Left colon (tissue), 2 donors: ENCODE data around the gene NDUFS2. TPM values are rescaled to one million over a fixed set of nuclear protein-coding genes. Genes with fewer than 3 reads are reported as not detected.
A peak's percentile ranks its signal among the peaks of the same experiment; 100 is the strongest.

Experiments used
- ATAC-seq: fragments of 200-7000 bp; cut with Tn5 transposase; one replicate; pipeline ENCODE4 v1.9.1; 2020; ENCODE audit warnings: mild to moderate bottlenecking, moderate library complexity
- DNase-seq, 2 donors: peaks; one replicate each; pipeline ENCODE4 v3.0.0-alpha.2; 2020
- intact Hi-C, 2 donors: fragments of 100-400 bp; cut with DNase I in 1 of 2; cut with micrococcal nuclease in 1 of 2; formaldehyde crosslinking; loops; one replicate each; pipeline versions ENCODE4 v1.11.2 to v1.14.0; 2022; cut with DNase I, micrococcal nuclease
- long read RNA-seq: library from polyadenylated mRNA; unstranded; transcript quantifications from one replicate; pipeline ENCODE4 v2.0.0, GENCODE V29; 2021
- total RNA-seq, 2 donors: library from RNA; stranded (reverse); fragmentation: NEBNext Ultra II Directional; extraction: Animal tissue kit (Norgen Biotek cat#: 25700); gene quantifications; one replicate each; pipeline ENCODE4 v1.2.1, GENCODE V29; 2021
- donor health status: DM: no; HTN: no; CAD: no.
- donor health status: DM: yes; HTN: yes; CAD: no.

NDUFS2 gene
- total RNA-seq, result 100 to 1,000 TPM; 154 to 188 TPM
- long read RNA-seq, partial matches to known transcripts, result 485 of 503 reads
- long read RNA-seq, other reads (novel, unspliced or antisense), result 17 of 503 reads

GRCh38 chr1:161201836-161202712 is at the start of gene NDUFS2:
Gene NDUFS2 (plus strand): TSS chr1:161202367. CDS start chr1:161202386, 19 bp downstream.
- DNase-seq, result peak; percentile 98 to 99
- intact Hi-C loops, result no loop called here
- peak; percentile 96 for ATAC-seq

- intact Hi-C loops, result no loop called here
- peak; percentile 5 for ATAC-seq
- DNase-seq, result no peak
Observed at GRCh38 chr1:161153176-161153575, 49.0 kb upstream of the NDUFS2 start.

GRCh38 chr1:161153682-161154337 is 48.4 kb upstream of the NDUFS2 start, which contains the start of gene UFC1:
Gene UFC1 (plus strand): TSS chr1:161153978. CDS start chr1:161153998, 20 bp downstream.
- peak; percentile 82 for DNase-seq
- peak; percentile 92 for ATAC-seq
- intact Hi-C loops, result no loop called here

GRCh38 chr1:161157867-161158266 is 44.3 kb upstream of the NDUFS2 start:
- no peak for ATAC-seq
- DNase-seq, result no peak
- intact Hi-C loops, result no loop called here

GRCh38 chr1:161158316-161159010 is 43.7 kb upstream of the NDUFS2 start:
- intact Hi-C loops, result no loop called here
- ATAC-seq (no peak), DNase-seq (no peak)

- intact Hi-C loops, result no loop called here
- DNase-seq (peak; percentile 90 to 95), ATAC-seq (peak; percentile 96)
Observed at GRCh38 chr1:161159087-161159912, 42.9 kb upstream of the NDUFS2 start, which contains the start of gene USP21. Gene USP21 (plus strand): TSS chr1:161159500. CDS start chr1:161160641, 1,141 bp downstream.

GRCh38 chr1:161159913-161160243 is 42.3 kb upstream of the NDUFS2 start:
- intact Hi-C loops, result no loop called here
- ATAC-seq (no peak), DNase-seq (no peak)

- ATAC-seq, result no peak
- no peak for DNase-seq
- intact Hi-C loops, result no loop called here
Observed at GRCh38 chr1:161160671-161161145, 41.5 kb upstream of the NDUFS2 start.

GRCh38 chr1:161161652-161162051 is 40.5 kb upstream of the NDUFS2 start:
- no peak for DNase-seq
- no peak for ATAC-seq
- intact Hi-C loops, result no loop called here

GRCh38 chr1:161162052-161162451 is 40.1 kb upstream of the NDUFS2 start:
- intact Hi-C loops, result no loop called here
- DNase-seq, result no peak
- no peak for ATAC-seq

- no peak for ATAC-seq
- DNase-seq, result no peak
- intact Hi-C loops, result no loop called here
Observed at GRCh38 chr1:161162806-161163205, 39.4 kb upstream of the NDUFS2 start.

- intact Hi-C loops, result no loop called here
Observed at GRCh38 chr1:161163793-161164192, 38.4 kb upstream of the NDUFS2 start.

GRCh38 chr1:161164901-161165610 is 37.1 kb upstream of the NDUFS2 start:
- intact Hi-C loops, result no loop called here
- DNase-seq (no peak), ATAC-seq (no peak)

More at GRCh38 chr1:161163793-161164192, 38.4 kb upstream of the NDUFS2 start:
- ATAC-seq, result no peak
- no peak for DNase-seq

GRCh38 chr1:161165742-161166668 is 36.2 kb upstream of the NDUFS2 start, which contains the start of gene PPOX:
Gene PPOX (plus strand): TSS chr1:161166426. CDS start chr1:161166848, 422 bp downstream.
- ATAC-seq, result peak; percentile 92
- intact Hi-C loops, result no loop called here

GRCh38 chr1:161166669-161167548 is 35.3 kb upstream of the NDUFS2 start:
- ATAC-seq (peak; percentile 5), DNase-seq (no peak)
- intact Hi-C loops, result no loop called here

More at GRCh38 chr1:161165742-161166668, 36.2 kb upstream of the NDUFS2 start, which contains the start of gene PPOX:
- peak; percentile 95 to 98 for DNase-seq
